Central memory CD8-positive, alpha-beta T cell (primary cell): ENCODE results near the gene SPOCK2.

Experiments
- ATAC-seq: fragments of 150-1000 bp; cut with Tn5 transposase; replicated peaks from 2 replicates; pipeline ENCODE4 v1.10.0; 2022; ENCODE audit warnings: mild to moderate bottlenecking, moderate FRiP score, moderate number of reproducible peaks; ENCODE audit not compliant: poor library complexity, severe bottlenecking; ENCODE audit errors: extremely low read depth
- DNase-seq, 2 donors: peaks; one replicate each; pipeline ENCODE4 v3.0.0; 2021; ENCODE audit warnings: low spot score in 2 of 2
- H3K27ac Mint-ChIP-seq: one replicate; pipeline ENCODE4 v1.8.0; 2022; ENCODE audit warnings: low read depth, mild to moderate bottlenecking, moderate library complexity, mixed read lengths
- H3K27me3 Mint-ChIP-seq: one replicate; pipeline ENCODE4 v1.8.0; 2022; ENCODE audit warnings: mixed read lengths
- H3K36me3 Mint-ChIP-seq: one replicate; pipeline ENCODE4 v1.8.0; 2022; ENCODE audit warnings: mild to moderate bottlenecking, moderate library complexity, mixed read lengths; ENCODE audit not compliant: insufficient read depth
- H3K4me1 Mint-ChIP-seq: one replicate; pipeline ENCODE4 v1.8.0; 2022; ENCODE audit warnings: mixed read lengths
- H3K4me3 Mint-ChIP-seq: one replicate; pipeline ENCODE4 v1.8.0; 2022; ENCODE audit warnings: mild to moderate bottlenecking, moderate library complexity, mixed read lengths
- H3K9me3 Mint-ChIP-seq: one replicate; pipeline ENCODE4 v1.8.0; 2022; ENCODE audit warnings: mixed read lengths

The SPOCK2 gene

GRCh38 chr10:72072046-72072445 lies 16.3 kb downstream of the SPOCK2 start:
- Mint-ChIP-seq H3K27ac (peak overlapping the region; percentile 66), H3K9me3 (no peaks in the 10 kb centered on the region), H3K4me3 (no peak overlapping the region), H3K4me1 (peaks cover 57% of the 10 kb centered on the region), H3K36me3 (peaks cover 83% of the 10 kb centered on the region), H3K27me3 (no peaks in the 10 kb centered on the region)
- no peak for DNase-seq
- ATAC-seq: no peak

- peaks cover 38% of the 10 kb centered on the region for H3K4me1 Mint-ChIP-seq
- no peaks in the 10 kb centered on the region for H3K27me3 Mint-ChIP-seq
- no peaks in the 10 kb centered on the region for H3K9me3 Mint-ChIP-seq
- DNase-seq: no peak
- ATAC-seq: no peak
- peak overlapping the region; percentile 93 for H3K27ac Mint-ChIP-seq
- H3K36me3 Mint-ChIP-seq: peaks cover 92% of the 10 kb centered on the region
- H3K4me3 Mint-ChIP-seq: peak overlapping the region; percentile 42
These were observed 18.4 kb downstream of the SPOCK2 start for GRCh38 chr10:72069751-72070526.

DNA sequence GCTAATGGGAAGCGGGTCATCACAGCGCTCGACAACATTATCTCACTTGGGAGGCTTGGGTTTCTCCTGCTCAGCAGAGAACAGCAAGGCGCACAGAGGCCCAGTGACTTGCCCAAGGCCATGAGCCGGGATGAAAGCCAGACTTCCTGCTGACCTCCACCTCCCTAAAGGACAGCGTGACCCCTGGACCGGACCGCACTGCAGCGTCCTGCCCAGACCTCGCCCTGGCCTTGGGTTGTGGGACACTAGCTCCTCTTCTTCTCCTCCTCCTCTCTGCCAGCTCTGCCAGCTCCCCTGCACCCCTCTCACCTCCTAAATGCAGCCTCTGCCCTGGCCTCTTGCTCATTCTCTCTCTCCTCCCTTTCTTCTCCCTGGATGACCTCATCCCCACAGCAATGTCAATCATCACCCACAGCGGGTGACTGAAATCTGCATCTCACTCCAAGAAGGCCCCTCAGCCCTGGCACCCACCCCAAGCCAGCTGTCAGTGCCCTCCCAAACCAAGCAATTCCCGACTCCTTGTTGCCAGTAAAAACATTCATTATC lies 19.4 kb downstream of the SPOCK2 start:
- Mint-ChIP-seq H3K36me3 (peaks cover 90% of the 10 kb centered on the region), H3K27me3 (no peaks in the 10 kb centered on the region), H3K27ac (peak overlapping the region; percentile 93), H3K9me3 (no peaks in the 10 kb centered on the region), H3K4me3 (peak overlapping the region; percentile 42), H3K4me1 (peaks cover 35% of the 10 kb centered on the region)
- DNase-seq (no peak), ATAC-seq (no peak)

GRCh38 chr10:72068126-72068765 lies 20.1 kb downstream of the SPOCK2 start:
- Mint-ChIP-seq H3K27me3 (no peaks in the 10 kb centered on the region), H3K4me3 (no peak overlapping the region), H3K4me1 (peaks cover 34% of the 10 kb centered on the region), H3K9me3 (no peaks in the 10 kb centered on the region), H3K36me3 (peaks cover 90% of the 10 kb centered on the region), H3K27ac (peak overlapping the region; percentile 93)
- ATAC-seq (peak; percentile 11), DNase-seq (no peak)

DNA sequence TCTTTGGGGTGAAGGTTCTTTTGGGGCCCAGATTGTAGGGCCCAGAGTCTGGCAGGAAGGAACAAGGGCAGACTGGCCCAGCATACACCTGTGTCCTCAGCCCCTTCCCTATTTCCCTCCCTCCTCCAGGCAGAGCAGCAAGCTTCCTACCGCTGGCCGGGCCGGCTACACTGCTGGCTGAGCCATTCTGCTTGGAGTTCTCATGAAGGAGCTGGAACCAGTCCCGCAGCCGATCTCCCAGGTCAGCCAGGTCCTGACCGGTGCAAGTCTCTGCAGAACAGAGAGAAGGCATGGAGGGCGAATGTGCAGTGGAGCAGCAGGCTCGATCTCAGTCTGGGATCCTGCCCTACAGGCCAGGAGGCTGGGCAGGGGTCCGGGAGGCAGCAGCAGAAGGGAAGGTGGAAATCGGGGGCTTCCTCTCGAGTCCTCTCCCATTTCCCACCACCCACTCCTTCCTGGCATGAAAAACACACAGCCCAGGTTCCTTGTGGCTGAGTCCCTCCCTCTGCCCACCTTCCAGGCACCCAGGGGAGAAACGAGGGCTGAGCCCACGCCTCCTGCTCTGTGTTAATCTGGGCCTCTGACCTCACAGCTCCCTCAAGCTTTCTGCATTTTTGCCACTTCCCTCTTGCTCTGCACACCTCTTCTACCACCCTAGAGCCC lies 20.8 kb downstream of the SPOCK2 start:
- ATAC-seq: peak; percentile 8
- Mint-ChIP-seq H3K36me3 (peaks cover 91% of the 10 kb centered on the region), H3K27ac (peak overlapping the region; percentile 93), H3K9me3 (no peaks in the 10 kb centered on the region), H3K4me1 (peaks cover 37% of the 10 kb centered on the region), H3K4me3 (no peak overlapping the region), H3K27me3 (no peaks in the 10 kb centered on the region)
- no peak for DNase-seq

DNA sequence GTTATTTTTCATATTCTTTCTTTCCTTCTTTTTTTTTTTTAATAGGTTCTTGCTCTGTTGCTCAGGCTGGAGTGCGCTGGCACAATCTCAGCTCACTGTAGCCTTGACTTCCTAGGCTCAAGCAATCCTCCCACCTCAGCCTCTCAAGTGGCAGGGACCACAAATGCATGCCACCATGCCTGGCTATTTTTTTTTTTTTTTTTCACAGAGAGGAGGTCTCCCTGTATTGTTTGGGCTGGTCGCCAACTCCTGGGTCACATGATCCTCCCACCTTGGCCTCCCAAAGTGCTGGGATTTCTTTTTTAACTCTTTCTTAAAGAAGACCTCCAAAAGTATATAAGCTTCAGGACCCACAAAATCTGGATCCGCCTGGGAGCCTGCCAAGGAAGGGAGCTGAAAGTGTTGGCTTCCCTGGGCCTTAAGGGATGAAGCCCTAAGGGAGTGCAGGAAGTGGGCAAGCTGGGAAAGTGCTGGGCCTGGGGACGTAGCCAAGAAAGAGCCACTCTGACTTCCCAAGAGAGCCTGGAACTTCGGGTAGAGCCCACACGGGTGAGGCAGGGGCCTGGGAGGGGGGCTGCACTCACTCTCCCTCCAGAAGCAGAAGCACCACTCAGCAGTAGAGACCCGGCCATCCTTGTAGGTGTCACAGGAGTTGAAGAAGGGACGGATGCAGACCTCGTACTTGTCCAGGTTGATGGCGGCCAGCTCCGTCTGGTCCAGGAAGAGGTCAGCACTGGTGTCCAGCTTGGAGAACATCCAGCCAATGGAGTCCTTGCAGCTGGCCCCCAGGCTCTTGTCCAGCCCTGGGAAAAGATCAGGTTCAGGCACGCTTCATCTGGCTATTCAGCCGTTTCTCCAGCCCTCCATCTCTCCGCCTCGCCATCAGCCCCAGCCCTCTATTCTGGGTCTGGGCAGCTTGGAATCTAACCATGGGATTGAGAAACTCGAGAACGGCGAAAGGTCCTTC lies 21.8 kb downstream of the SPOCK2 start:
- Mint-ChIP-seq H3K9me3 (no peaks in the 10 kb centered on the region), H3K36me3 (peaks cover 93% of the 10 kb centered on the region), H3K27ac (peak overlapping the region; percentile 74), H3K4me1 (peaks cover 45% of the 10 kb centered on the region), H3K4me3 (peak overlapping the region; percentile 9), H3K27me3 (no peaks in the 10 kb centered on the region)
- ATAC-seq: no peak
- no peak for DNase-seq

- ATAC-seq (no peak), DNase-seq (no peak)
- Mint-ChIP-seq H3K27ac (peak overlapping the region; percentile 74), H3K4me3 (peak overlapping the region; percentile 9), H3K9me3 (no peaks in the 10 kb centered on the region), H3K4me1 (peaks cover 49% of the 10 kb centered on the region), H3K27me3 (no peaks in the 10 kb centered on the region), H3K36me3 (peaks cover 93% of the 10 kb centered on the region)
These were observed 22.8 kb downstream of the SPOCK2 start for GRCh38 chr10:72065439-72066025.

DNA sequence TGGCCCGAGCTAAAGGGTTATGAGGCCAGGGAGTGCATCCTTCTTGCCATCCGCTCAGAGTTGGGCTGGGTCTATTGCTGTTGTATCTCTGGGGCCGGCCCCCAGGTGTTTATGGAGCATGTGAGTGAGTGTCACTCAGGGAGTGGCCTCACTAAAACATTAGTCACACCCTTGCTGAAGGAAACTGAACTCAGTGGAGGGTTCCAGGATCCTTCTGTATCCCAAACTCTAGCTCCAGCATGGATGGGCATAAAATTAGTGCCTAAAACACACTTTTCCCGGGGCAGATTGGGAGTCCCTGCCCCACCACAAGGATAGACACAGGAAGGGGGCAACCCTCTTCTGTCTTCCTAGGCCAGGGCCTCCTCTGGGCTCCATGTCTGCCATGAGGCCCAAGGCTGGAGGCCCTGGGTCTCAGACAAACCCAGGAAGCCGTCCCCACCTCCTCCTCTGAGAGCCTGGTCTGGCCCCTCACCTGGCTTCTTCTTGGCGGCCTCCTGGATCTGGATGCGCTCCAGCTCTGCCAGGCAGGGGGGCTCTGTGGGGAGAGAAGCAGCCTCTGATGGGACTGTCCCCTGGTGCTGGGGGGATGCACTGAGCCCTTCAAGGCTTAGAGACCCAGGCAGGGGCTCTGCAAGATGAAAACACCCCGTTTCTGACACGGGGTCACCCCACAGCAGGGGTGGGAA lies 24.5 kb downstream of the SPOCK2 start:
- peak overlapping the region; percentile 50 for H3K4me3 Mint-ChIP-seq
- H3K27ac Mint-ChIP-seq: peak overlapping the region; percentile 93
- DNase-seq (no peak), ATAC-seq (no peak)
- peaks cover 51% of the 10 kb centered on the region for H3K4me1 Mint-ChIP-seq
- H3K27me3 Mint-ChIP-seq: no peaks in the 10 kb centered on the region
- H3K9me3 Mint-ChIP-seq: no peaks in the 10 kb centered on the region
- H3K36me3 Mint-ChIP-seq: peaks cover 93% of the 10 kb centered on the region

DNA sequence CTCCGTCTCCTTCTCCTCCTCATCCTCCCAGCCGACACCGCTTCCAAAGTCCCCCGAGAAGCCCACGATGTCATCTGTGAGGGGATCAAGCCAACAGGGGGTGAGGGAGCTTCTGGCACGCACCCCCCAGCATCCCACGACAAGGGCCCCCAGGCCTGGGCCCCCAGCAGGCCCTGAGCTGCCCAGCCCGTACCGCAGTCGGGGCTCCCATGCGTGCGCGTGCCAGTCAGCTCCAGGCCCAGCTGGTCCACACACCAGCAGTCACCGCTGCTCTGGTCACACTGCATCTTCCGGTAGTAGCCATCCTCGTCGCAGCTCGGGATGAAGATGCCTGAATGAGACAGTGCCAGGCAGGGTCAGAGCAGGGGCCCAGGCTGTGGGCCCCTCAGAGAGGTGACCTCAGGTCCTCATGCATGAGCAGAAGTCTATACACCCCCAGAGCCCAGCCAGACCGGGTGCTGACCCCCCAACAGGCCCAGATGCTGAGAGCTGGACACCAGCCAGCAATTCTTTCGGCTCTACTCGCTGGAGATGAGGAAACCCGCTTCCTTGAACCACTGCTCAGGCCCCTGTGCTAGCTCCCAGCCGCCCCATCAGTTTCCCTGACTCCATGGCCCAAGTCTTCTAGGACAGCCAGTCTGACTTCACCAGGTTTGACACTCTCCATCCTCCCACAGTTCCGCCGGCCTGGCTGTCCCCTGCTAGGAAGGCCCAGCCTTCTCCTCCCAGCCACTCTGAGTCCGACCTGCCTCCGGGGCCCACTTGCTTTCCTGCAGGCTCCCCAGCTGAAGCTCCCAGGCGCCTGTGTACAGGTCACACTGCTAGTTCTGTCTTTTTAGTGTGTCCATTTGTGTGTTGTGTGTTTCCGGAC lies 25.3 kb downstream of the SPOCK2 start:
- Mint-ChIP-seq H3K27ac (peak overlapping the region; percentile 93), H3K36me3 (peaks cover 90% of the 10 kb centered on the region), H3K9me3 (no peaks in the 10 kb centered on the region), H3K27me3 (no peaks in the 10 kb centered on the region), H3K4me3 (peak overlapping the region; percentile 70), H3K4me1 (peaks cover 51% of the 10 kb centered on the region)
- DNase-seq (no peak), ATAC-seq (no peak)

- DNase-seq (no peak), ATAC-seq (no peak)
- Mint-ChIP-seq H3K9me3 (no peaks in the 10 kb centered on the region), H3K4me1 (peaks cover 51% of the 10 kb centered on the region), H3K4me3 (peak overlapping the region; percentile 70), H3K36me3 (peaks cover 84% of the 10 kb centered on the region), H3K27me3 (no peaks in the 10 kb centered on the region), H3K27ac (peak overlapping the region; percentile 93)
These were observed 26.0 kb downstream of the SPOCK2 start for GRCh38 chr10:72062382-72062781.
